Measurements from ENCODE around the gene LIPG. TPM values are rescaled to one million over a fixed set of nuclear protein-coding genes. Genes with fewer than 3 reads are reported as not detected.

The LIPG gene
- total RNA-seq, 2 donors from 2014 or later, result 2.8 to 30.5 TPM

DNA sequence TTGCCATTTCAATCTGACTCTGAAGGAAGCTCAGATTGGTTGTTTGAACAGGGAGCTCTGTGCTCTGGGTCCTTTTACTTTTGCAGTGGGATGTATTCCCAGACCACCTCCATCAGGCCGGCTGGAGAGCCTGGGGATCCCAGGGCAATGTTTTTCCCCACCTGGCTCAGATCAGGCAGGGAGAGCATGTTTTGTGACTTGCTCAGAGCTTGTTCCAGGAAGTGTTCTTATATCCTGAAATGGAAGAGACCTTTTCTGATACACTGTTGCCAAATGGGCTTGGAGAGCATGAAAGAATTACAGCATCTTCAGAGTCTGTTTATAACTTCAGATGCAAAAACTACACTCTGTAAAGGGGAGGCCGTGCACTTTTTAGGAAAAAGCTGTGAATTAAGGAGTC, 56.0 kb downstream of the LIPG start:
- H3K27ac ChIP-seq, result no peak overlapping the region
- H3K27me3 ChIP-seq (replicated peaks; ENCODE audit: insufficient read depth), result peaks cover 4% of the 10 kb centered on the region
- ATAC-seq (ENCODE audit: insufficient number of reproducible peaks, low FRiP score, low read depth) (no peak), DNase-seq (ENCODE audit: low spot score) (no peak)
- no peaks in the 10 kb centered on the region for H3K36me3 ChIP-seq
- H3K4me1 ChIP-seq (ENCODE audit: control insufficient read depth in 1 of 2, low read depth in 2 of 2), result no peaks in the 10 kb centered on the region
- TF ChIP-seq CTCF (IDR thresholded peaks at IDR 0.05), result no peak
- no peak overlapping the region for H3K4me3 ChIP-seq
- no peaks in the 10 kb centered on the region for H3K9me3 ChIP-seq

DNA sequence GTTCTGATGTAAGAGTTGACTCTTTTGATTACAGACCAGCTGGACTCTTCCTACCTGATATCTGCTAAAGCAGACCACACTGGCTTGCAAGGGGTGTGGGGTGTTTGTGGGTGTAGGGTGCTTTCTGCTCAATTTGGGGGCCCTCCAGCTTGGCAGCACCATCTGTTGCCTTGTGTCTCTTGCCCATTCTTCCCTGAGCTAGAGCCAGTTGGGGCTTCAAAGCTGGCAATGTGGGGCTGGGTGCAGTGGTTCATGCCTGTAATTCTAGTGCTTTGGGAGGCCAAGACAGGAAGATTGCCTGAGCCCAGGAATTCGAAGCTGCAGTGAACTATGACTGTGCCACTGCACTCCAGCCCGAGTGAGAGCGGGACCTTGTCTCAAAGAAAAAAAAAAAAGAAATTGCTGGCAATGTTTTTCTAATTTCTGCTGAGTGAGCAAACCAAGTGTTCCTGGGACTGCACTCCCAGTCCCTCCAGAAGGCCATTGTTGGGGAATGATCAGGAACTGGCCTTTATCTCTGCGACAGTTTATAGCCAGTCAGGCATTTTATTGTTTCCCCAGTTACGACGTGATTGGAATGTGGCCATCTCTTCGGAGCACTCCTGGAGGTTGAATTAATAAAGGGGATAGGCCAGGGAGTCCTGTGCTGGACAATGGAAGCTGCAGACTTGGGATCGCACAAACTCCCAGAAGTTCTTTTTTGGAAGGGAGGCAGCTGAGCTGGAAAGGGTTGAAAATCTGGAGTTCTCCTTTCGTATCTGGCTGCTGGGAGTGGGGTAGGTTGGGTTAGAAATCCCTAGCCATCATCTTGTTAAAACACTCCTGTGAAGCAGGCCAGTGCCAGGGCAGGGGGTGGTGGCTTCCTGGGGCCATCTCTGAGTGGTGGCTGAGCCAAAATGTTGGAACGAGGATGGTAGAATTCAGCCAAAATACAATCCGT, 57.2 kb downstream of the LIPG start:
- H3K27ac ChIP-seq, result no peak overlapping the region
- H3K4me1 ChIP-seq (ENCODE audit: control insufficient read depth in 1 of 2, low read depth in 2 of 2), result no peaks in the 10 kb centered on the region
- no peaks in the 10 kb centered on the region for H3K36me3 ChIP-seq
- ATAC-seq (ENCODE audit: insufficient number of reproducible peaks, low FRiP score, low read depth) (no peak), DNase-seq (ENCODE audit: low spot score) (no peak)
- H3K4me3 ChIP-seq, result peak overlapping the region; percentile 18
- no peaks in the 10 kb centered on the region for H3K9me3 ChIP-seq
- no peak for TF ChIP-seq CTCF (IDR thresholded peaks at IDR 0.05)
- peaks cover 4% of the 10 kb centered on the region for H3K27me3 ChIP-seq (replicated peaks; ENCODE audit: insufficient read depth)

- H3K27ac ChIP-seq, result no peak overlapping the region
- no peaks in the 10 kb centered on the region for H3K4me1 ChIP-seq (ENCODE audit: control insufficient read depth in 1 of 2, low read depth in 2 of 2)
- no peaks in the 10 kb centered on the region for H3K9me3 ChIP-seq
- H3K36me3 ChIP-seq, result no peaks in the 10 kb centered on the region
- no peak overlapping the region for H3K4me3 ChIP-seq
- DNase-seq (ENCODE audit: low spot score), result no peak
- no peak for TF ChIP-seq CTCF (IDR thresholded peaks at IDR 0.05)
- no peak for ATAC-seq (ENCODE audit: insufficient number of reproducible peaks, low FRiP score, low read depth)
- peaks cover 4% of the 10 kb centered on the region for H3K27me3 ChIP-seq (replicated peaks; ENCODE audit: insufficient read depth)
Observed at GRCh38 chr18:49619801-49620200, 57.9 kb downstream of the LIPG start.

- H3K36me3 ChIP-seq, result no peaks in the 10 kb centered on the region
- no peak for TF ChIP-seq CTCF (IDR thresholded peaks at IDR 0.05)
- DNase-seq (ENCODE audit: low spot score), result no peak
Observed at GRCh38 chr18:49621301-49621700, 59.4 kb downstream of the LIPG start.

DNA sequence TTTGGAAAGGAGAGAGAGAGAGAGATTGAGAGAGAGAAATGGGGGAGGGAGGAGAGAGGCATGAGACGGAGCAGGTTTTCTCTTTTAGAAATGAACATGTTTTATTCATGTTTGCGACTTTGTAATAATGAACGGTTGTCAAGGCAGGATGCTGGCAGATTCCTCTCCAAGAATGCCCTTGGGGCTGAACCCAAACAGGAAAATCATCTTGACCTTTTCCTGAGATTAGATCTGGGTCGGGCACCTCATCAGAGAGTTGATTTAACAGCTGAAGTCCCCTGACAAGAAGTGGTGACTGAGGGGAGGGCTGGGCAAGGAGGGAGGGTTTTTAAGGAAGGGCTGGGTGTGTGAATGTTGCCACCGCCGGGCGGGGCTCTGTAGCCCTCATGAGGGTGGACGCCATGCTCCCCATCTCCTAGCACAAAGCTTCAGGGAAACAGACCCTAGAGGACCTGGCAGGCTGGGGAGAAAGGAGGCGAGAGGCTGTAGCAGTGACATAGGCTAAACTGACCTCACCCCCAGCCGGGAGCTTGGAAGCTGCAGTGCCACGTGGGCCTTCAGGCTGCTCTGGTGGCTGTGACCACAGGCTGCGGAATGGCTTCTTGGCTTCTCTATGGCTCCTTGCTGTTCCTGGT, 60.0 kb downstream of the LIPG start:
- Histone ChIP-seq H3K4me3 (no peak overlapping the region), H3K36me3 (no peaks in the 10 kb centered on the region), H3K4me1 (ENCODE audit: control insufficient read depth in 1 of 2, low read depth in 2 of 2) (no peaks in the 10 kb centered on the region), H3K27me3 (replicated peaks; ENCODE audit: insufficient read depth) (peaks cover 4% of the 10 kb centered on the region), H3K9me3 (no peaks in the 10 kb centered on the region), H3K27ac (no peak overlapping the region)
- DNase-seq (ENCODE audit: low spot score) (no peak), ATAC-seq (ENCODE audit: insufficient number of reproducible peaks, low FRiP score, low read depth) (no peak)
- no peak for TF ChIP-seq CTCF (IDR thresholded peaks at IDR 0.05)

More at GRCh38 chr18:49621301-49621700, 59.4 kb downstream of the LIPG start:
- no peak overlapping the region for H3K27ac ChIP-seq
- no peak overlapping the region for H3K4me3 ChIP-seq
- H3K27me3 ChIP-seq (replicated peaks; ENCODE audit: insufficient read depth), result peaks cover 4% of the 10 kb centered on the region
- no peaks in the 10 kb centered on the region for H3K9me3 ChIP-seq
- ATAC-seq (ENCODE audit: insufficient number of reproducible peaks, low FRiP score, low read depth), result no peak
- no peaks in the 10 kb centered on the region for H3K4me1 ChIP-seq (ENCODE audit: control insufficient read depth in 1 of 2, low read depth in 2 of 2)

Measured in thoracic aorta (tissue), 2 donors.